ENCODE measurements around the gene PTPN14.

The PTPN14 gene

DNA sequence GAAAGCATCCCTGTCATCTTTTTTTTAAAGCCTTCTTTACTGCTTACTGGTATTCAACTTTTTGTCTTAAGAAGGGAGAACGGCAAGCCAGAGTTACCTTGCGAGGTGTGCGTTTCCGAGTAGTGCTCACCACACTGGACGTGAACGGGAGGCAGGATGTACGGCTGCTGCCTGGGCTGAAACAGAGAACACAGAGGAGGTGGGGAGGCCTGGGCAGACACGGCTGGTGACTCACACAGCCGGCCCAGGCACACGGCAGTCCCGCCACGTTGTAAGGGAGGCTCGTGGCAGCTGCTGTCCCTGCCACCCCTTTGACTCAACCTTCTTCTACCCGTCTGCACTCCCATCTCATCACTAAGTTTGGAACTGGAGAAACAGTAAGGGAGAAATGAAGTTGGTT lies 164.7 kb downstream of the PTPN14 start:
- DNase-seq, result no peak

GRCh38 chr1:214386333-214386732 lies 165.1 kb downstream of the PTPN14 start:
- no peak for DNase-seq

DNA sequence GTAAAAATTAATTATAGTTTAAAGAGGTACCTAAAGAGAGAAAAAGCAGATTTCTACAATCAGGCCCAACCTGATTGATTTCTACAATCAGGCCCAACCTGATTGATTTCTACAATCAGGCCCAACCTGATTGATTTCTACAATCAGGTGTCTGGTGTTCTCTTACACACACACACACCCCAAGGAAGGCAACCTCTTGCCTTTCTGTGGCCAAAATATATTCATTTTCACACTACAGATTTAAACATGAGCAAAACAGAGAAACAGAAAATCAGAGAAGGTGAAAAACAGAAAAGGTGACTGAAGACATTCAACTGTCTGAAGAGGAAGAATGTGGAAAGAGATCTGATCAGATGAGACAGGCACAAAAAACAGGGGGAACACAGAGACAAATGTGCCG lies 166.0 kb downstream of the PTPN14 start:
- no peak for DNase-seq

GRCh38 chr1:214384373-214385079 lies 166.9 kb downstream of the PTPN14 start:
- DNase-seq, result no peak

GRCh38 chr1:214383381-214384372 lies 167.7 kb downstream of the PTPN14 start:
- no peak for DNase-seq

GRCh38 chr1:214380986-214381695 lies 170.3 kb downstream of the PTPN14 start:
- no peak for DNase-seq

DNA sequence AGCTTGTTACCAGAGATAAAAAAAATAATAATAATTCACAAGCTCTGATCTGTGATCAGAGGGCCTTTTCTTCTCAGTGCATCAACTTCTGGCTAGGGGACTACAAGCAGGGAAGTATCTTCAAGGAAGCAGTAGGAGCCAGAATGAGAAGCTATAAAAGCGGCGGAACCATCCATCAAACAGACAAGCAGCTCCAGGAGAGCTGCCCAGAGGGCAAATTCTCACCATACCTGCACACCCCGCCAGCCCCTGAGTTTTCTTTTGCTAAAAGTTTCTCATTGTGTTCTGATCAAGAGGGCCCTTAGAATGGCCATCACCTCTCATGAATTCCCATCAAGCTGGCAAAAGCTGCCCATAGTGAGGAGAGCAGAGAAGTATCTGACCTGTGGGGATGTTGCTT lies 171.0 kb downstream of the PTPN14 start:
- DNase-seq, result no peak

DNA sequence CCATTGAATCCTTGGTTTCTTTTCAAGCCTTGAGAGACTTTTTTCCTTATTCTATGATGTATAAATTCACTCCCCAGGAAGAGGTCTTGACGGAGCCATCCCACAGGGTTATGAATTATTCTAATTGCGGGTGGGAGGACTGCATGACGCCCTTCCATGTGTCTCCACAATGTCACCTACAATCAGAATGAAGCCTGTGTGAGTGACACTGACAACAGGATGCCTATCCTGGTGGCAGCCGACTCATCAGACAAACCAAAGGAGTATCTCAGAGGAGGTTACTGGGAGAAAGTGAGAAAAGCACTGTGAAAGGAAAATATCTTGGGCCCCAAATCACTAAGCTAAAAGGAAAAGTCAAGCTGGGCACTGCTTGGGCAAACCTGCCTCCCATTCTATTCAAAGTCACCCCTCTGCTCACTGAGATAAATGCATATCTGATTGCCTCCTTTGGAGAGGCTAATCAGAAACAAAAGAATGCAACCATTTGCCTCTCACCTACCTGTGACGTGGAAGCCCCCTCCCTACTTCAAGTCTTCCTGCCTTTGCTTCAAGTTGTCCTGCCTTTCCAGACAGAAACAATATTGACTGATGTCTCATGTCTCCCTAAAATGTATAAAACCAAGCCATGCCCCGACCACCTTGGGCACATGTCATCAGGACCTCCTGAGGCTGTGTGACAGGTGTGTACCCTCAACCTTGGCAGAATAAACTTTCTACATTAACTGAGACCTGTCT lies 172.0 kb downstream of the PTPN14 start:
- no peak for DNase-seq

- DNase-seq, result no peak
Measured at GRCh38 chr1:214378492-214378891, 172.9 kb downstream of the PTPN14 start.

DNA sequence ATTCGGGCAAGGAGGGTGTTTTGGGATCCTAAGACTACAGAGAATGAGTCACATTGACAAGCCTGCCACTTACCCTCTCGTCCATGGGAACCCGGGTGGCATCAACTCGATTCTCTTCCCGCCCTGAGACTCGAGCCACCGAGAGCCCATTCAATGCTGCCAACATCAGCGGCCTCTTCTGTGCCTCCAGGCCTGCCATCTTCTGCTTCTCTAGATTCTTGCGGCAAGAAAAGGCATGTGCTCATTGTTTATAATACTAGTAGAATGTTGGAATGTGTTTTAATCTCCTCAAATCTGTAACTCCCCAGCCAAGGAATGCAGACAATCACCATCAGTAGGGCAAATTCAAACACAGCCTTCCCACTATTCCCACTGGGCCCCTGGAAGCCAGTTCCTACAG lies 173.5 kb downstream of the PTPN14 start:
- DNase-seq, result no peak

DNA sequence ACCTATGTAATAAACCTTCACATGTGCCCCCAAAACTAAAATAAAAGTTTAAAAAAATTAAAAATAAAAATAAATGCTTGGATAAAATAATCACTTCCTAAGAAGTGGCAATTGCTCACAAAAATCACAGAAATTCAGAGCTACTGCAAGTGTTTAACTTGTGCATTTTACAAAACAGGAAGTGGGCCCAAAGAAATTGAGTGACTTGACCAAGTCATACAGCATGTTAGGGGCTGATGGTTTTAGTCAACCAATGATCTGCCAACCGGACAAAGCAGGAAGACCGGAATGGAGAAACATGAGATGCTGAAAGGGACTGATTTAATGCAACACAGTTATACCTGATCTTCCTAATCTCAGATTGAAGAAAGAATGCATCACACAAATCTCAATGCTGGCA lies 173.9 kb downstream of the PTPN14 start:
- DNase-seq, result no peak

- no peak for DNase-seq
Measured at GRCh38 chr1:214372092-214372491, 179.3 kb downstream of the PTPN14 start.

DNA sequence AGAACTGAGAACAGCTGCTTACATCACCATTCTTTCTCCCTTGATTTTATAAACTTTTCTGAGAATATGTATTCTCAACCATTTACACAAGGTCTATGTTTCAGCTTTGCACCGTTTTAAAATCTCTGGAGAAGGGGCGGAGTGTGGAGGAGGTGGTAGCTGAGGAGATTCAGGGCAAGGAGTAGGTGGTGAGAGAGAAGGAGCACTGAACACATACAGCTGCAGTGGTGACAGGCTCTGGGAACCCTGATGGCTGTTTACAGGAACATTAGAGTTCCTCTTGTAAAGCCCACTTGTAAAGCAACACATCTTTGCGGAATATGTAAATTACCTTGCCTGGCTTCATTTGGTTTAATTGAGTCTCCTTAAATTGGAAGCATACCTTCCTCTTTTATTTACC lies 180.8 kb downstream of the PTPN14 start:
- no peak for DNase-seq

GRCh38 chr1:214369364-214369763 lies 182.0 kb downstream of the PTPN14 start:
- no peak for DNase-seq

DNA sequence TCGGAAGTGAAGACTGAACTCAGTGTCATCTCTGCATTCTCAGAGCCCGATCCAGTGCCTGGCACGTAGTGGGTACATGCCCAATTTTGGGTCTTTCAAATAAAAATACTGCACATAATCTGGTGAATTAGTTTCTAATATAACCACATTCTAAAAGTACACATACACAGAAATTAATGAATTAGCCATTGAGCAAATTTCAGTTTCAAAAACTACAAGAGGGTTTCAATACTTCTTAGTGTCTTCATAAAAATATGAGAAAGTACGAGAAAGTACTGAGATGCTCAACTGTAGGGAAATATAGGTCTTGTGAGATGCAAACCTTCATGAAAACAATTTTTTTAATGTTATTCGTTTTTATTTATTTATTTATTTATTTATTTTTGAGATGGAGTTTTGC lies 183.6 kb downstream of the PTPN14 start:
- no peak for DNase-seq

- DNase-seq, result no peak
Measured at GRCh38 chr1:214364786-214365295, 186.6 kb downstream of the PTPN14 start.

DNA sequence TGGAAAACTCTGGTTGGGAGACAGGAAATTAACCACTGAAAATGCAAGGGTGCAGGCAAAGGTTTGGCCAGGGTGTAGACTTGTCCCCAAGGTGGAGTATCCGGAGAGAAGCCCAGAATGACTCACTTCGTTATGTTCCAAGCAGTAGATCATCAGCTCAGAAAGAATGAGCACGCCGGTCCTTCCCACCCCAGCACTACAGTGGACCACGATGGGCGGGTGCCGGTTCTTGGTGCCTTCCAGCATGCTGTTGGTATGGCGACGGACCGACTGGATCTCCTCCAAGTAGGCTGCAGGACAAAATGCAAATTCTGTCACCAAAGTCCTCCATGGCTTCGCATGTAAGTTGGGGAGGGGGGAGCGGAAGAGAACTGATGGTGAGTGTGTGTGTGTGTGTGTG lies 187.0 kb downstream of the PTPN14 start:
- DNase-seq, result no peak

GRCh38 chr1:214363386-214363785 lies 188.0 kb downstream of the PTPN14 start:
- no peak for DNase-seq

GRCh38 chr1:214362188-214362882 lies 189.1 kb downstream of the PTPN14 start:
- DNase-seq, result no peak

GRCh38 chr1:214361636-214362035 lies 189.8 kb downstream of the PTPN14 start:
- DNase-seq, result no peak

GRCh38 chr1:214360525-214361164 lies 190.8 kb downstream of the PTPN14 start:
- DNase-seq, result no peak
